GM19099 (cell line): Measurements from ENCODE around the gene TEDC1.

Experiments
- POLR2A ChIP-seq: IDR thresholded peaks from 3 replicates; pipeline ENCODE4 v1.6.1; 2011; ENCODE audit warnings: low read depth; ENCODE audit not compliant: insufficient read length; ENCODE audit errors: extremely low read depth

The TEDC1 gene

GRCh38 chr14:105527826-105528585 is 37.0 kb downstream of the TEDC1 start:
- TF ChIP-seq POLR2A = peak; percentile 25

DNA sequence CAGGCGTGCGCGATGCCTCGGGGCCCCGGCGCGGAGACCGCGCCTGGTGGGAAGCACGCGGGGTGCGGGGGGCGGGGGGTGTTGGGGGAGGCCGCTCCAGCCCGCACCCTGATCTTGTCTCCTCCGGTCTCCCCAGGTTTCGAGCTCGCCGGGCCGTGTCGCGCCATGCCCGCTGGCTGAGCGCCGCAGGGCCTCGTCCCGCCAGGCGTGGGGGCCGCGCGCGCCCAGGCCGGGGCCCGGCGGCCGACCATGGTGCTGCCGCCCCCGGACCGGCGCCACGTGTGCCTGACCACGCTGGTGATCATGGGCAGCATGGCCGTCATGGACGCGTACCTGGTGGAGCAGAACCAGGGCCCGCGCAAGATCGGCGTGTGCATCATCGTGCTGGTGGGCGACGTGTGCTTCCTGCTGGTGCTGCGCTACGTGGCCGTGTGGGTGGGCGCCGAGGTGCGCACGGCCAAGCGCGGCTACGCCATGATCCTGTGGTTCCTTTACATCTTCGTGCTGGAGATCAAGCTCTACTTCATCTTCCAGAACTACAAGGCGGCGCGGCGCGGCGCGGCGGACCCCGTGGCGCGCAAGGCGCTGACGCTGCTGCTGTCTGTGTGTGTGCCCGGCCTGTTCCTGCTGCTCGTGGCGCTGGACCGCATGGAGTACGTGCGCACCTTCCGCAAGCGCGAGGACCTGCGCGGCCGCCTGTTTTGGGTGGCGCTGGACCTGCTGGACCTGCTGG is 37.7 kb downstream of the TEDC1 start:
- no peak for TF ChIP-seq POLR2A

GRCh38 chr14:105529319-105529568 is 38.2 kb downstream of the TEDC1 start:
- TF ChIP-seq POLR2A = no peak

DNA sequence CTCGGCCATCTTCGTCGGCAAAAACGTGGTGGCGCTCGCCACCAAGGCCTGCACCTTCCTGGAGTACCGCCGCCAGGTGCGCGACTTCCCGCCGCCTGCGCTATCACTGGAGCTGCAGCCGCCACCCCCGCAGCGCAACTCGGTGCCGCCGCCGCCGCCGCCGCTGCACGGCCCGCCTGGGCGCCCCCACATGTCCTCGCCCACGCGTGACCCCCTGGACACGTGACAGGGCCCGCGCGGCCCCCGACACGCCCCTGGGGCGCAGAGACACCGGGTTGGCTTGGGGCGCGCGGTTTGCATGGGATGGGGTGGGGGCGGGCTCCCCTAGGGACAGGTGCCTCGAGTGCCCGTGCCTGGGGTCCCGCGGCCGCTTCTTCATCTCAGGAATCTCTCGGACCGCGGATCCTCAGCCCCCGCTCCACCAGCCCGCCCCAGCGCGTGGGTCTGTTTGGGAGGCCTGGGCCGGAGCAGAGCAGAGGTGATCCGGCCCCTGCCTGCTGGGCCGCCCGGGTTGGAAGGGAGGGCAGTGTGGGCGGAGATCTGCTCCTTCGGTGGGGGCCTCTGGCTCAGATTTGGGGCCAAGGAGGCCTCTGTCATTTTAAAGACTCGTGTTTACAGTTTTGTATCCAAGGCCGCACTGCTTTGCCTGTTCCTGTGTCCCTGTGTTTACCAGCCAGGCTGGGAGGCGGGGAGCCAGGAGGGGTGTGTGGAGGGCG is 38.7 kb downstream of the TEDC1 start:
- TF ChIP-seq POLR2A = no peak

GRCh38 chr14:105530285-105531087 is 39.4 kb downstream of the TEDC1 start:
- TF ChIP-seq POLR2A = no peak

DNA sequence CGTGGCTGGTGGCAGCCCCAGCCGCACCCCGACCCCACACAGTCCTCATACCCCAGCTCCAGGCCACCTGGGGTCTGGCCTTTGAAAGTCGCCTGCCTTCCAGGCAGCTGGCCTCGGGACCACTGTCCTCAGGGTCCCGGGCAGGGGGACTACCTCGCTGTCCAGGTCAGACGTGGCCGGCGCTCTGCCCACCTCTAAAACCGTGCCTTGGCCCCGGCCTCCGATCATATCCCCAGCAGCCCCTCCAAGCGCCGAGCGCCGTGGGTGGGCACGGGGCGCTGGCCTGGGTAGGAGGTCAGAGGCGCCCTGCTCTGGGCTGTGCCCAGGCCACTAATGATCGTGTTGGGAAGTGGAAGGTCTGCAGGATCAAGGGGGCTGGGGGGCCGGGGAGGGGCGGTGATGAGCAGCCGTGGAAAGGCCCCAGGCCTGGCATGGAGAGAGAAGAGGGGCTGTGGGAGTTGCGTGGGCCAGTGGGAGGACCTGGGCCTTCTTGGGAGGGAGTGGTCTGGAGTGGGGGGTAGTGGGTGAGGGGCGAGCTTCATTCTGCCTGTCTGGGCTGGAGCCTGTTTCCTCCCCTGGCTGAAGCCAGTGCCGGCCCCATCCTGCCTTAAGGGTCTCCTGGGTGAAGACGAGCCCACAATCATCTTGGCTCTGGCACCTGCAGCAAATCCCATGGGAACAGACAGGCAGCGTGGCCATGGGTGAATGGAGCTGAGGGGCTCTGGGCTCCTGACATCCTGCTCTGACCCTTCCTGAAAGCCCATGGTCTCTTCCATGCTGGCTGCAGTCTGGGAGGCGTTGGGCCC is 40.2 kb downstream of the TEDC1 start:
- no peak for TF ChIP-seq POLR2A

- TF ChIP-seq POLR2A = no peak
Observed at GRCh38 chr14:105531894-105532623, 41.0 kb downstream of the TEDC1 start.

DNA sequence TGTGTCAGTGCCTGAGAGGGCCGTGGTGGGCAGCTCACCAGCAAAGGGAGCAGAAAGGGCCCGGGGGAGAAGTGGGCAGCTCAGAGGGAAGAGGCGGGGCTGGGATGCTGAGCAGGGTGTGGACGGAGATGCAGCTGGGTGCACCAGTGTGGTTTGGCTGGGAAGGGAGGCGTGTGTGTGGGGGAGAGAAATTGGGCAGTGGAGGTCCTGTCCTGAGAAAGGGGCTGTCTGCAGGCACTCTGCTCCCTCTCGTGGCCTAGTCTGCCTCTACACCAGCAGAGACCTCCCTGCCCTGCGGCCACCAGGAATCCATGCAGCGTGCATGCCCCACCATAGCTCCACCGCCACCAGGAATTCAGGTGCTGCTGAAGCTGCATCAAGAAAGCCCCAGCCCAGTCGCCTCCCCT is 41.7 kb downstream of the TEDC1 start:
- no peak for TF ChIP-seq POLR2A

- TF ChIP-seq POLR2A = no peak
Observed at GRCh38 chr14:105533391-105533790, 42.3 kb downstream of the TEDC1 start.

- TF ChIP-seq POLR2A = no peak
Observed at GRCh38 chr14:105533811-105534498, 42.9 kb downstream of the TEDC1 start.

- TF ChIP-seq POLR2A = no peak
Observed at GRCh38 chr14:105534586-105534985, 43.5 kb downstream of the TEDC1 start.

DNA sequence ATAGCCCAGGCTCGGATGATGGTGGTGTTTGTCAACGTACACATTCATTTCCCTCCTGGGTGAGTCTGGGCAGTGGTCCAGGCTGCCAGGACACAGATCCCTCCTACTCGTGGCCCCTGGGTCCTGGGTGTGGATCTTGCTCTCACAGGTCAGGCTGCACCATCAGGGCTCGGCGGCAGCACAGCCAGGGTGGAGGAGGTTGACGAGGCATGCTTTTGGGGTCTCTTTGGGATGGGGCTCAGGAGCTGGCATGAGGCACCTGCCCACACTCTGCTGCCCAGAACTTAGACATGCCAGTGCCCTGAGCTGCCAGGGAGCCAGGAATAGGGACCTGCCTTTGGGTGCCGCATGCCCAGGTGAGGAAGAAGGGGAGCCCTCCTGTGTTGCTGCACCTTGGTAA is 45.0 kb downstream of the TEDC1 start:
- TF ChIP-seq POLR2A = no peak
